Pons (tissue), 1 donor: ENCODE measurements around the gene SNX13.

Source experiments
- DNase-seq: peaks from one replicate; pipeline ENCODE4 v3.0.0-alpha.2; 2016; ENCODE audit warnings: low spot score

Gene SNX13

GRCh38 chr7:17944720-17945119, 4.4 kb upstream of the SNX13 start:
- DNase-seq, result no peak

- DNase-seq, result no peak
Observed at GRCh38 chr7:17943006-17943405, 2.7 kb upstream of the SNX13 start.

GRCh38 chr7:17942231-17942630, 1.9 kb upstream of the SNX13 start:
- no peak for DNase-seq

- peak; percentile 59 for DNase-seq
Observed at GRCh38 chr7:17940951-17941431, 697 bp upstream of the SNX13 start.

- DNase-seq, result peak; percentile 58
Observed at GRCh38 chr7:17939606-17940301, 540 bp downstream of the SNX13 start.

- DNase-seq, result peak; percentile 53
Observed at GRCh38 chr7:17939211-17939605, 1.1 kb downstream of the SNX13 start.

GRCh38 chr7:17937506-17938120, 2.7 kb downstream of the SNX13 start:
- DNase-seq, result no peak

GRCh38 chr7:17936321-17936720, 4.0 kb downstream of the SNX13 start:
- no peak for DNase-seq

- no peak for DNase-seq
Observed at GRCh38 chr7:17934612-17935240, 5.6 kb downstream of the SNX13 start.

- no peak for DNase-seq
Observed at GRCh38 chr7:17934094-17934493, 6.2 kb downstream of the SNX13 start.

GRCh38 chr7:17932770-17933169, 7.5 kb downstream of the SNX13 start:
- DNase-seq, result no peak

- no peak for DNase-seq
Observed at GRCh38 chr7:17931069-17931468, 9.2 kb downstream of the SNX13 start.

GRCh38 chr7:17930546-17930945, 9.7 kb downstream of the SNX13 start:
- no peak for DNase-seq

GRCh38 chr7:17929647-17930395, 10.5 kb downstream of the SNX13 start:
- DNase-seq, result no peak

- no peak for DNase-seq
Observed at GRCh38 chr7:17928055-17928454, 12.2 kb downstream of the SNX13 start.

GRCh38 chr7:17921857-17922416, 18.4 kb downstream of the SNX13 start:
- no peak for DNase-seq

GRCh38 chr7:17917842-17918241, 22.5 kb downstream of the SNX13 start:
- DNase-seq, result no peak

GRCh38 chr7:17916786-17917185, 23.5 kb downstream of the SNX13 start:
- no peak for DNase-seq

- DNase-seq, result no peak
Observed at GRCh38 chr7:17915796-17916195, 24.5 kb downstream of the SNX13 start.

- no peak for DNase-seq
Observed at GRCh38 chr7:17915168-17915567, 25.1 kb downstream of the SNX13 start.

- no peak for DNase-seq
Observed at GRCh38 chr7:17913250-17913649, 27.0 kb downstream of the SNX13 start.

GRCh38 chr7:17912536-17913235, 27.6 kb downstream of the SNX13 start:
- no peak for DNase-seq
